Esophagus muscularis mucosa (tissue), 4 donors: Measurements from ENCODE around the gene LTF. TPM values are rescaled to one million over a fixed set of nuclear protein-coding genes. Genes with fewer than 3 reads are reported as not detected.

ENCODE experiments used
- DNase-seq: peaks from one replicate; pipeline ENCODE4 v3.0.0-alpha.2; 2017; ENCODE audit errors: extremely low spot score
- H3K27ac ChIP-seq, 4 donors: fragments of 200-600 bp; sonication (generic); replicated peaks in 1 of 4; 1 replicate in 3 of 4; 2 replicates in 1 of 4; pipeline ENCODE4 v1.5.1; 2016 to 2019; ENCODE audit warnings: mild to moderate bottlenecking in 1 of 4
- H3K27me3 ChIP-seq, 4 donors: fragments of 200-600 bp; sonication (generic); one replicate each; pipeline versions ENCODE4 v1.5.1 to v1.6.0; 2016 to 2019
- H3K36me3 ChIP-seq, 4 donors: fragments of 200-600 bp; sonication (generic); one replicate each; pipeline ENCODE4 v1.5.1; 2016 to 2019
- H3K4me1 ChIP-seq, 4 donors: fragments of 200-600 bp; sonication (generic); one replicate each; pipeline ENCODE4 v1.5.1; 2016 to 2019
- H3K4me3 ChIP-seq, 4 donors: fragments of 200-600 bp; sonication (generic); 1 replicate in 2 of 4; 2 replicates in 2 of 4; pipeline ENCODE4 v1.5.1; 2016 to 2019; ENCODE audit warnings: mild to moderate bottlenecking in 4 of 4, moderate library complexity in 1 of 4
- H3K9me3 ChIP-seq, 4 donors: fragments of 200-600 bp; sonication (generic); 1 replicate in 3 of 4; 2 replicates in 1 of 4; pipeline ENCODE4 v1.5.1; 2016 to 2019
- CTCF ChIP-seq, 3 experiments: fragments of 200-600 bp in 2 of 3; fragments of 450-650 bp in 1 of 3; sonication (generic) in 2 of 3; IDR thresholded peaks; one replicate each; pipeline ENCODE4 v1.5.1; 2017 to 2019; ENCODE audit warnings: antibody characterized with exemption in 3 of 3, mild to moderate bottlenecking in 2 of 3, moderate library complexity in 1 of 3
- EP300 ChIP-seq: sonication (generic); formaldehyde crosslinking; IDR thresholded peaks from one replicate; pipeline ENCODE4 v1.6.1; 2017; ENCODE audit warnings: antibody characterized with exemption
- POLR2A ChIP-seq: fragments of 450-650 bp; IDR thresholded peaks from one replicate; pipeline ENCODE4 v1.6.1; 2017; ENCODE audit warnings: antibody characterized with exemption, moderate library complexity, mild to moderate bottlenecking, low read depth
- POLR2AphosphoS5 ChIP-seq, 2 donors: sonication (generic); formaldehyde crosslinking; IDR thresholded peaks; one replicate each; pipeline ENCODE4 v1.6.1; 2017; ENCODE audit warnings: antibody characterized with exemption in 2 of 2
- WGBS: methylation state at CpG from one replicate; pipeline ENCODE4 v1.1.5; 2018; 5-methylcytosine and 5-hydroxymethylcytosine counted together
- intact Hi-C: fragments of 100-400 bp; cut with DNase I; formaldehyde crosslinking; loops from one replicate; pipeline ENCODE4 v1.15.1; 2023
- total RNA-seq, 4 donors: library from RNA; depleted of rRNA; stranded (reverse); fragments of >200 nt; gene quantifications; one replicate each; pipeline versions ENCODE4 v1.1.0 to v1.2.1, GENCODE V29; 2016

The LTF gene
- total RNA-seq, 4 donors from 2014 or later: 0.45 to 1.7 (median 0.87) TPM

DNA sequence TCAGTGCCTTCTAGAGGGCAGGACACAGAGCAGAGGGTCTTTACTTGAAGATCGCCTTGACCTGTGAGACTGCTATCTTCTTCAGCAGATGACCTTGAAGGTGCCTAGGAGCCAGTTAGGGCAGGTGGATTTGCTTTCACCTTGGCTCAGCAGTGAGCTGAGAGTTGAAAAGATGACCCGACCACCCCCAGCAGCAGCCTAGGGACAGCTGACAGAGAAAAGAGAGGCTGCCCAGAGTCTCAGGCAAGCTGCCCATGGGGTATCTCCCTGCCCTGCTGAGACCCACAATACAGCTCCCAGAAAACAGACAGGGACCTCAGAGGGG lies 453 bp upstream of the LTF start:
- no peaks in the 10 kb centered on the region for H3K9me3 ChIP-seq
- H3K27me3 ChIP-seq: peaks cover 0 to 38% (median 5%) of the 10 kb centered on the region in 4 donors
- peaks cover 11 to 35% (median 19%) of the 10 kb centered on the region in 4 donors for H3K4me1 ChIP-seq
- no peaks in the 10 kb centered on the region for H3K36me3 ChIP-seq
- DNase-seq: no peak
- no peak overlapping the region for H3K27ac ChIP-seq
- intact Hi-C loops: no loop called here
- no peak overlapping the region for H3K4me3 ChIP-seq
- no CpG with 5 or more reads among the region's 2 CpGs for WGBS
- TF ChIP-seq CTCF (IDR thresholded peaks at IDR 0.05) (no peak), POLR2AphosphoS5 (IDR thresholded peaks at IDR 0.05) (no peak)

DNA sequence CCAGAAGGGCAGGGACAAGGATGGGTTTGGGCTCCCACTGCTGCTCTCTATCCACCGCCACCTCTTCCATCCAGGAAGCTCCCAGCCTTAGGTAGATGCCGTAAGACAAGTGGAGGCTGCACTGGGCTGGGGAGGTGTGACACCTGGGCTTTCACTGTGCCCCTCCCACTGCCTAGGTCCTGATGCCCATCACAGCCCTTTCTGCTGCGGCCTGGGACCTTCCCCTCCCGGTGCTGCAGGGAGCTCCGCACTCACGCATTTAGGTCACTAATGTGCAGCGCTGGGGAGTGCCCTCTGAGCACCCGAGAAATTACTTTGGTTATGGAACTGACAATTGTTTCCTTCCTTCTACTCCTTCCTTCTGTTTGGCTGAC lies 850 bp downstream of the LTF start:
- H3K4me3 ChIP-seq: no peak overlapping the region
- no peaks in the 10 kb centered on the region for H3K9me3 ChIP-seq
- H3K36me3 ChIP-seq: no peaks in the 10 kb centered on the region
- H3K27me3 ChIP-seq: peaks cover 0 to 38% (median 5%) of the 10 kb centered on the region in 4 donors
- intact Hi-C loops: no loop called here
- WGBS: 53% methylated on average over 6 of the region's 8 CpGs
- no peak for DNase-seq
- TF ChIP-seq CTCF (IDR thresholded peaks at IDR 0.05) (no peak), POLR2A (no peak), EP300 (no peak), POLR2AphosphoS5 (IDR thresholded peaks at IDR 0.05) (no peak)
- peaks cover 11 to 26% (median 19%) of the 10 kb centered on the region in 4 donors for H3K4me1 ChIP-seq
- H3K27ac ChIP-seq: no peak overlapping the region

DNA sequence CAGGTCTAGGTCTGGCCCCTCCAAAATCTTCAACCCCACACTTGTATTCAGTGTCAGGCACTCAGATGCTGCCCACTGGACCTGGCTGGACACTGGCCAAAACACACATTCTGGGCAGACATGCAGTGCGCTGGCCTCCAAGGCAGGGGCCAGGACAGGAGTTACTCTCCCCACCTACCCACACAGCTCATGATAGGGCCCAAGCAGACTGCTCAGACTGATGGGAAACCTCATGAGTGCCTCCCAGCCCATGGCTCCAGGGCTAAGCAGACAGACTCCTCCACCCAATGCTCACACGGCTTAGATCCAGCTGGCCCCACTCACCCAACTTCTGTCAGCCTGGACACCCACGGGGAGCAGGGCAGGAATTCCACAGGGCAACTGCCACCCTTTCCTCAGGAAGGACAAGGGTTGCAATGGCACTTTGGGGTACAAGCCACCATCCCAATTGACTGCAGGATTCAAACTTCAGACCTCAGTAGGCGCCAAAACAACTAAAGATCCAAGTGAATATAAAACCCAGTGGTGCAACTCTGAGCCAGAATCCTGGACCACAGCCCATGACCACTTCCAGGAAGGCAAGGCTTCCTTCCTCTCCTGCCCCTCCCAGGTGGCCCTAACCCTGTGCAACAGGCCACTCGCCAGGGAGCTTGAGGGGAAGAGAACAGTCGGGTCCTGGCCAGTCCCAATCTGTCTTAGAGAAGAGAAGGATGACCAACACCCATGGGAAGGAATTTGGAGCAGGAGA lies 1.4 kb downstream of the LTF start:
- peaks cover 11 to 24% (median 17%) of the 10 kb centered on the region in 4 donors for H3K4me1 ChIP-seq
- no peaks in the 10 kb centered on the region for H3K36me3 ChIP-seq
- peak overlapping the region in 2 of 4 donors; percentile 17 to 34 for H3K27ac ChIP-seq
- peaks cover 0 to 38% (median 5%) of the 10 kb centered on the region in 4 donors for H3K27me3 ChIP-seq
- TF ChIP-seq EP300: no peak
- no peak for TF ChIP-seq POLR2A
- no peak for TF ChIP-seq CTCF (IDR thresholded peaks at IDR 0.05)
- no peak for TF ChIP-seq POLR2AphosphoS5 (IDR thresholded peaks at IDR 0.05)
- intact Hi-C loops: no loop called here
- WGBS: 80% methylated on average over 3 of the region's 6 CpGs
- peak overlapping the region in 1 of 4 donors; percentile 7 for H3K4me3 ChIP-seq
- no peak for DNase-seq
- no peaks in the 10 kb centered on the region for H3K9me3 ChIP-seq

DNA sequence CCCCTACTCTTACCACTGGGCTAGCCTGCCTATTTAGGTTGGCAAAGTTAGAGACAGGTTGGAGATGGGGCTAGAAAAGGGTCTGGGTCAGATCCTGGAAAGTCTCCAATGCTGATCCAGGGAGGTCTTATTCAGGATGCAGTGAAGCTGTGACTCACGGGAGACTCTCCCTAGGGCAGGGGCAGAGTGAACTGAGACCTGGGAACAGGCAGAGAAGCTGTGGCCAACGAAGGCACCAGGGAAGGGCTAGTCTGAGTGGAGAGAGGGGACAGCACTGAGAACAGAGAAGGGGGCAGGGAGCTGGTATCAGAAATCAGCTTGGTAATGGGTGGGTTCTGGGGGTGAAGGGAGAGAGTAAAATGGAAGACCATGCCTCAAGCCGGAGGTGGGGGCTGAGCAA lies 2.2 kb downstream of the LTF start:
- H3K27ac ChIP-seq: peak overlapping the region in 1 of 4 donors; percentile 17
- peaks cover 0 to 38% (median 5%) of the 10 kb centered on the region in 4 donors for H3K27me3 ChIP-seq
- TF ChIP-seq EP300 (no peak), CTCF (IDR thresholded peaks at IDR 0.05) (no peak), POLR2A (no peak), POLR2AphosphoS5 (IDR thresholded peaks at IDR 0.05) (no peak)
- DNase-seq: no peak
- intact Hi-C loops: no loop called here
- WGBS: 73% methylated on average over 3 of the region's 3 CpGs
- H3K4me1 ChIP-seq: peaks cover 11 to 24% (median 15%) of the 10 kb centered on the region in 4 donors
- H3K9me3 ChIP-seq: no peaks in the 10 kb centered on the region
- H3K4me3 ChIP-seq: peak overlapping the region in 1 of 4 donors; percentile 7
- H3K36me3 ChIP-seq: no peaks in the 10 kb centered on the region

DNA sequence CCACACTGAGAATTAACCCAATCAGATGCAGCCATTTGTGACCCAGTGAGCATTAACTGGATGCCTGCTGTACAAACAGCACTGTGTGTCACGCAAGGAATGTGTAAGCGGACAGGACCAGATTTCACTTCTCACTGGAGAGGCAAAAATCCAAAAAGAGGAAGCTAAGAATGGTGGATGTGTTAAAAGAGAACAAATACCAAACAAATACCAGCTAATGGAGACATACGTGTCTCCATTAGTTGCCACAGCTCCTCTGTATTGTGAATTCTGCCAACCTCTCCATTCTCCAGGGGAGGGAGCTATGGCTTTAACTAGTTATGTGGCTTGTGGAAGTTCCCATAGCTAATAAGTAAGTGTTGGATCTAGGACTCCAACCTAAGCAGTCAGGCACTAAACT lies 2.6 kb downstream of the LTF start:
- H3K9me3 ChIP-seq: no peaks in the 10 kb centered on the region
- DNase-seq: no peak
- 57% methylated on average over 3 of the region's 3 CpGs for WGBS
- H3K4me1 ChIP-seq: peaks cover 11 to 24% (median 15%) of the 10 kb centered on the region in 4 donors
- no peak overlapping the region for H3K27ac ChIP-seq
- TF ChIP-seq EP300: no peak
- TF ChIP-seq CTCF (IDR thresholded peaks at IDR 0.05): no peak
- TF ChIP-seq POLR2A: no peak
- no peak for TF ChIP-seq POLR2AphosphoS5 (IDR thresholded peaks at IDR 0.05)
- intact Hi-C loops: no loop called here
- H3K27me3 ChIP-seq: peaks cover 0 to 38% (median 5%) of the 10 kb centered on the region in 4 donors
- peaks cover 0 to 3% (median 0%) of the 10 kb centered on the region in 4 donors for H3K36me3 ChIP-seq
- no peak overlapping the region for H3K4me3 ChIP-seq
